Esophagus squamous epithelium (tissue), 5 donors: Measurements from ENCODE around the gene DDX20. TPM values are rescaled to one million over a fixed set of nuclear protein-coding genes. Genes with fewer than 3 reads are reported as not detected.

Source experiments
- DNase-seq: peaks from one replicate; lab custom pipeline; 2025; lab: John Stamatoyannopoulos, UW
- H3K27ac ChIP-seq, 4 donors: fragments of 200-600 bp; sonication (generic); one replicate each; pipeline ENCODE4 v1.5.1; 2016 to 2019; ENCODE audit warnings: mild to moderate bottlenecking in 1 of 4
- H3K27me3 ChIP-seq, 4 donors: fragments of 200-600 bp; sonication (generic); 1 replicate in 3 of 4; 2 replicates in 1 of 4; pipeline versions ENCODE4 v1.5.1 to v1.6.0; 2017 to 2021; ENCODE audit warnings: antibody characterized with exemption in 1 of 4
- H3K36me3 ChIP-seq, 3 donors: fragments of 200-600 bp; sonication (generic); one replicate each; pipeline ENCODE4 v1.5.1; 2016 to 2019
- H3K4me1 ChIP-seq, 3 donors: fragments of 200-600 bp; sonication (generic); one replicate each; pipeline ENCODE4 v1.5.1; 2017 to 2019
- H3K4me3 ChIP-seq, 4 donors: fragments of 200-600 bp; sonication (generic); 1 replicate in 3 of 4; 2 replicates in 1 of 4; pipeline ENCODE4 v1.5.1; 2016 to 2019; ENCODE audit warnings: mild to moderate bottlenecking in 2 of 4, moderate library complexity in 1 of 4
- H3K9me3 ChIP-seq, 3 donors: fragments of 200-600 bp; sonication (generic); one replicate each; pipeline ENCODE4 v1.5.1; 2016 to 2019
- POLR2A ChIP-seq, 4 donors: fragments of 450-650 bp; IDR thresholded peaks; one replicate each; pipeline ENCODE4 v1.6.1; 2017; ENCODE audit warnings: antibody characterized with exemption in 4 of 4, mild to moderate bottlenecking in 4 of 4, moderate library complexity in 3 of 4
- WGBS, 2 donors: methylation state at CpG; one replicate each; pipeline ENCODE4 v1.1.5; 2018; 5-methylcytosine and 5-hydroxymethylcytosine counted together
- intact Hi-C: fragments of 100-400 bp; cut with DNase I; formaldehyde crosslinking; loops from one replicate; pipeline ENCODE4 v1.15.0; 2022
- total RNA-seq, 4 donors: library from RNA; depleted of rRNA; stranded (reverse); fragments of >200 nt; gene quantifications; one replicate each; pipeline ENCODE4 v1.1.0, GENCODE V29; 2016
- TF ChIP-seq, protein P1 (sequence below), 6 experiments: fragments of 450-650 bp in 4 of 6; fragments of 200-600 bp in 2 of 6; sonication (generic) in 2 of 6; IDR thresholded peaks; one replicate each; pipeline ENCODE4 v1.5.1; 2016 to 2019; ENCODE audit warnings: antibody characterized with exemption in 6 of 6, mild to moderate bottlenecking in 4 of 6, moderate library complexity in 4 of 6
- donor health status: DM: yes; HTN: yes; CAD: no.

The DDX20 gene
- total RNA-seq, 4 donors from 2014 or later, result 7.2 to 23.8 (median 11.5) TPM

DNA sequence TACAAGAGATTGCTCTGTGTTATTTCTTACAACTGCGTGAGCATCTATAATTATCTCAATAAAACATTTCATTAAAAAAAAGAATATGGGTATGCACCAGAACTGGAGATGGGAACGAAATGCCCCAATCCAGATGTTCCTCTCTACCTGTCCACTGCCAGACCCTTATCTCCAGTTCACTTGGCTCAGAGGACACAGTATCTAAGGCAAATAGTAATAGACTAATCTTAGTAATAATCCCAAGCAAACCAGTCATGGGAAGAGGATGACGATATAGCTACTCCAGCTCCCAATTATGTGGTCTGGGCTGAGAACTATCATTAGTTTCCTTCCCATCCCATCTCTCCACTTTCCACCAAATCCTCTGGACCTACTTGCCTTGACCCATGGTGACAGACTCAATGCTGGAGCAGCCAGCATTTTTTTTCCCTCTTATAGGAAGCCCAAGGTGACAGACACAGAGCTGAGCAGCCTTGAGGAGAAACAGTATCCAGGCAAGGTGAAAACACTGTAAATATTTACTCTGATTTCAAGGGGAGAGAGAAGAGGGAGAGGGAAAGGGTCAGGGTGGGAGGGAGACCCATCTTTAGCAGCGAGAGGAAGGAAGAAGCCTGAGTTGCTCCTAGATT, 28.7 kb downstream of the DDX20 start:
- WGBS, 2 donors, result 75 to 81% methylated on average over 4 of the region's 4 CpGs
- H3K4me3 ChIP-seq, result no peak overlapping the region
- H3K27me3 ChIP-seq, result no peaks in the 10 kb centered on the region
- intact Hi-C loops, result no loop called here
- no peaks in the 10 kb centered on the region for H3K9me3 ChIP-seq
- TF ChIP-seq, protein P1, sequence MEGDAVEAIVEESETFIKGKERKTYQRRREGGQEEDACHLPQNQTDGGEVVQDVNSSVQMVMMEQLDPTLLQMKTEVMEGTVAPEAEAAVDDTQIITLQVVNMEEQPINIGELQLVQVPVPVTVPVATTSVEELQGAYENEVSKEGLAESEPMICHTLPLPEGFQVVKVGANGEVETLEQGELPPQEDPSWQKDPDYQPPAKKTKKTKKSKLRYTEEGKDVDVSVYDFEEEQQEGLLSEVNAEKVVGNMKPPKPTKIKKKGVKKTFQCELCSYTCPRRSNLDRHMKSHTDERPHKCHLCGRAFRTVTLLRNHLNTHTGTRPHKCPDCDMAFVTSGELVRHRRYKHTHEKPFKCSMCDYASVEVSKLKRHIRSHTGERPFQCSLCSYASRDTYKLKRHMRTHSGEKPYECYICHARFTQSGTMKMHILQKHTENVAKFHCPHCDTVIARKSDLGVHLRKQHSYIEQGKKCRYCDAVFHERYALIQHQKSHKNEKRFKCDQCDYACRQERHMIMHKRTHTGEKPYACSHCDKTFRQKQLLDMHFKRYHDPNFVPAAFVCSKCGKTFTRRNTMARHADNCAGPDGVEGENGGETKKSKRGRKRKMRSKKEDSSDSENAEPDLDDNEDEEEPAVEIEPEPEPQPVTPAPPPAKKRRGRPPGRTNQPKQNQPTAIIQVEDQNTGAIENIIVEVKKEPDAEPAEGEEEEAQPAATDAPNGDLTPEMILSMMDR (IDR thresholded peaks at IDR 0.05), result no peak
- no peak for TF ChIP-seq POLR2A (IDR thresholded peaks at IDR 0.05)
- no peak overlapping the region for H3K27ac ChIP-seq
- peaks cover 0 to 8% (median 0%) of the 10 kb centered on the region in 3 donors for H3K4me1 ChIP-seq
- H3K36me3 ChIP-seq, result peaks cover 0 to 6% (median 0%) of the 10 kb centered on the region in 3 donors
- DNase-seq, result no peak

DNA sequence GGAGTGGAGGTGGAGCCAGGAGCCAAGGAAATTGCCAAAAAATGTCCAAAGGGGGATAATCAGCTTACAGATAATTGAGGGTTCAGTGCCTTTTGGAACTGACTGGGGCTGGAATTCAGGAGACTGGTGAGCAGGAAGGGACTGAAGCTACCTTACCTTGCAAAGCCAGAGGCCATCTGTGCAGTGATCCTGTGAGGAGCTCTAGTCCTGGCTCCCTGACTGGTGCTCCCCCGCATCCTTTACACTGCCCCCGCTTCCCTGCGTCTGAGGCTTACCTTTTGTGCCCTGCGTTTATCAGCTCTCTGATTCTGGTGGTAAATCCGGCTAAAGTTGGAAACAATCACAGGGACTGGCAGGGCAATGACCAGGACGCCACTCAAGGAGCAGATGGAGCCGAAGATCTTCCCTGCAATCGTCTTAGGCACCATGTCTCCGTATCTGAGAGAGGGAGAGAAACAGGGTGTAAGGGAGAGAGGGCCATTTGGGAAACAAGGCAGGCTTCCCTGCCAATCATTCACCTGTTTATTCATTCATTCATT, 31.0 kb downstream of the DDX20 start:
- Histone ChIP-seq H3K4me1 (peaks cover 0 to 8% (median 0%) of the 10 kb centered on the region in 3 donors), H3K4me3 (no peak overlapping the region), H3K27ac (no peak overlapping the region), H3K36me3 (no peaks in the 10 kb centered on the region), H3K9me3 (no peaks in the 10 kb centered on the region), H3K27me3 (no peaks in the 10 kb centered on the region)
- no peak for DNase-seq
- WGBS, 2 donors, result 81 to 91% methylated on average over 7 to 8 of the region's 9 CpGs
- TF ChIP-seq POLR2A (IDR thresholded peaks at IDR 0.05), result no peak
- TF ChIP-seq, protein P1 (IDR thresholded peaks at IDR 0.05), result no peak
- intact Hi-C loops, result no loop called here

DNA sequence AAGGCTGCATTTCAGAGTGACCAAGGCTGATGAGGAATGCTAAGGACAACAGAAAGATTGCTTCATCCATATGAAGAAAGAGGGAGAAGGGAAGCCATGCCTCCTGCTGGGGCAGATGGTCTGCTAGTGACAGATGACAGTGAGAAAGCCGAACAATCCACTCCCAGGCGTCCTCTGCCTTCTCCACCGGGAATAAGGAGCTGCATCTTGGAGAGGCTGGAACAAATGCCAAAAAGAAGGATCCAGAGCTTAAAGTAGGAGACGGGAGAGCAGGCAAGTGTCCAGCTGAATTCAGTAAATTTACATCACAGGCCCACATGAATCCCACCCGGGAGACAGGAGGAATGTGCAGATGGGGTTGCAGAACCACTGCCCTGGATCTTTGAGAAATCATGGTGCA, 33.4 kb downstream of the DDX20 start:
- no peak for DNase-seq
- Histone ChIP-seq H3K27ac (peak overlapping the region in 2 of 4 donors; percentile 42 to 59), H3K36me3 (no peaks in the 10 kb centered on the region), H3K4me3 (no peak overlapping the region), H3K4me1 (peaks cover 0 to 8% (median 0%) of the 10 kb centered on the region in 3 donors), H3K27me3 (peaks cover 0 to 5% (median 0%) of the 10 kb centered on the region in 4 donors), H3K9me3 (no peaks in the 10 kb centered on the region)
- intact Hi-C loops, result no loop called here
- WGBS, 2 donors, result 65 to 68% methylated on average over 3 to 5 of the region's 5 CpGs
- TF ChIP-seq, protein P1 (IDR thresholded peaks at IDR 0.05), result no peak
- TF ChIP-seq POLR2A (IDR thresholded peaks at IDR 0.05), result no peak

DNA sequence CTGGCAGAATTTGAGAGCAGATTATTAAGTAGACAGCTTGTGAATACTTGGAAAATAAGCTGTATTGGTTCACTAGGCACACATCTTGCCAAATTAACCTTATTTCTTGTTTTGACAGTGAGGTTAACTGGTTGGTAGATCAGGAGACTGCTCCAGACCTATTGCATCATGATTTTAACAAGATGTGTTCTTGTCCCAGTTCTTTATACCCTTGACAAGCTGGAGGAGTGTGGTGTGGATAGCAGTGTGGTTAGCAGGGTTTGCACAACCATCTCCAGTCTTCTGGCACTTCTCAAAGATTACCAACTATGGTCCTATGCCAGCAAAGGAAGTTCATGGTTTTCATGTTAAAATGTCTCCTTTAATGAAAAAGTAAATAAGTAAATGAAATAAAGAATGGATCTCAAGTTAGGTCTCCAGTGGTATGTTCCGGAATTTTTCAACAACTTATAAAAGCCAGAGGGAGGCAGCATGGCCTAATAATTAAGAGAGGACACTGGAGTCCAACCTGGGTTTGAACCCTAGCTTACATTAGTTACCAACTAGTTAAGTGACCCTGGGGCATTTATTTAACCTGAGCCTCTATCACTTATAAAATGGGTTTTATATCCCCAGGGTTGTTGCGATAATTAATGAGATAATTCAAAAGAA, 34.1 kb downstream of the DDX20 start:
- H3K36me3 ChIP-seq, result no peaks in the 10 kb centered on the region
- H3K4me1 ChIP-seq, result peaks cover 0 to 8% (median 0%) of the 10 kb centered on the region in 3 donors
- intact Hi-C loops, result loop anchor here (10.0 kb wide), 2 partner anchors 175 to 205 kb away; no protein-coding TSS in a partner anchor
- no peak for TF ChIP-seq POLR2A (IDR thresholded peaks at IDR 0.05)
- TF ChIP-seq, protein P1 (IDR thresholded peaks at IDR 0.05), result peak in 3 of 6 experiments; percentile 20 to 31 (median 25)
- H3K27me3 ChIP-seq, result peaks cover 0 to 5% (median 0%) of the 10 kb centered on the region in 4 donors
- WGBS, 2 donors, result 73 to 83% methylated on average over 2 of the region's 2 CpGs
- H3K9me3 ChIP-seq, result no peaks in the 10 kb centered on the region
- H3K27ac ChIP-seq, result peak overlapping the region in 2 of 4 donors; percentile 42 to 59
- DNase-seq, result no peak
- no peak overlapping the region for H3K4me3 ChIP-seq

DNA sequence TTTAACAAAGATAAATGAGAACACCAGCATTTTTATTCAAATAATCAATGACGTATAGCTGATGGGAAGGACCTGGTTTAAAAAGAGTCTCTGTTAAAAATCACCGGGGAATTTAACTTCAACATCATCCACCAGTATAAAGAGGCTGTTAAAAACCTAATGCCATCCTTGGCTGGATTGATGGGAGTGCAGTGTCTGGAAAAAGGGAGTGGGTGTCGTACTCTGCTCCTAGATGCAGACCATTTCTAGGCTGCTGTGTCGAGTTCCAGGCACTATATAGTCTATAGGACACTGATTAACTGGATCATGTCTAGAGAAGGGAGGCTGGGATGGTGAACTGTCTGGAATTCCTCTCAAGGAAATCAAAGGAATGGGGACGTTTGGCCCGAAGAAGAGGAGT, 36.1 kb downstream of the DDX20 start:
- 73 to 78% methylated on average over 6 of the region's 6 CpGs for WGBS, 2 donors
- TF ChIP-seq, protein P1 (IDR thresholded peaks at IDR 0.05), result no peak
- TF ChIP-seq POLR2A (IDR thresholded peaks at IDR 0.05), result no peak
- intact Hi-C loops, result loop anchor here (10.0 kb wide), 2 partner anchors 173 to 203 kb away; no protein-coding TSS in a partner anchor

More for the DNA sequence above, 36.1 kb downstream of the DDX20 start:
- Histone ChIP-seq H3K27me3 (peaks cover 0 to 5% (median 0%) of the 10 kb centered on the region in 4 donors), H3K4me1 (peaks cover 0 to 8% (median 0%) of the 10 kb centered on the region in 3 donors), H3K4me3 (no peak overlapping the region), H3K9me3 (no peaks in the 10 kb centered on the region), H3K27ac (no peak overlapping the region), H3K36me3 (no peaks in the 10 kb centered on the region)
- DNase-seq, result no peak
